AG08396 (cell line): ENCODE measurements around the gene TIMM23.

ENCODE experiments used
- DNase-seq: peaks from one replicate; pipeline ENCODE4 v3.0.0; 2012; ENCODE audit warnings: low spot score, mixed read lengths

Gene TIMM23

GRCh38 chr10:46052791-46053375 lies 80.6 kb downstream of the TIMM23 start:
- DNase-seq, result no peak
